Breast epithelium (tissue), 4 donors: ENCODE measurements around the gene CLECL1. TPM values are rescaled to one million over a fixed set of nuclear protein-coding genes. Genes with fewer than 3 reads are reported as not detected.

ENCODE experiments used
- DNase-seq, 2 donors: peaks; one replicate each; pipeline ENCODE4 v3.0.0-alpha.2; 2019; ENCODE audit warnings: low spot score in 2 of 2
- H3K27ac ChIP-seq, 2 donors: fragments of 200-600 bp; sonication (generic) in 1 of 2; one replicate each; pipeline ENCODE4 v1.5.1; 2016 to 2019; ENCODE audit warnings: mild to moderate bottlenecking in 1 of 2
- H3K27me3 ChIP-seq, 2 donors: fragments of 200-600 bp; sonication (generic) in 1 of 2; one replicate each; pipeline versions ENCODE4 v1.5.1 to v1.6.0; 2017 to 2019; ENCODE audit warnings: control low read depth in 1 of 2, mild to moderate bottlenecking in 1 of 2
- H3K36me3 ChIP-seq: fragments of 200-600 bp; one replicate; pipeline ENCODE4 v1.5.1; 2019
- H3K4me1 ChIP-seq, 2 donors: fragments of 200-600 bp; sonication (generic); one replicate each; pipeline ENCODE4 v1.5.1; 2016 to 2019; ENCODE audit warnings: control low read depth in 1 of 2
- H3K4me3 ChIP-seq, 3 donors: fragments of 200-600 bp; sonication (generic); 1 replicate in 2 of 3; 2 replicates in 1 of 3; pipeline ENCODE4 v1.5.1; 2016 to 2019; ENCODE audit warnings: mild to moderate bottlenecking in 3 of 3, moderate library complexity in 2 of 3
- H3K9me3 ChIP-seq, 2 donors: fragments of 200-600 bp; sonication (generic) in 1 of 2; one replicate each; pipeline ENCODE4 v1.5.1; 2016 to 2019; ENCODE audit warnings: control low read depth in 1 of 2
- CTCF ChIP-seq, 3 donors: fragments of 450-650 bp; IDR thresholded peaks; one replicate each; pipeline ENCODE4 v1.5.1; 2016 to 2017; ENCODE audit warnings: antibody characterized with exemption in 3 of 3, mild to moderate bottlenecking in 3 of 3, moderate library complexity in 3 of 3
- POLR2A ChIP-seq: fragments of 450-650 bp; IDR thresholded peaks from one replicate; pipeline ENCODE4 v1.6.1; 2016; ENCODE audit warnings: antibody characterized with exemption, mild to moderate bottlenecking, moderate library complexity
- POLR2AphosphoS5 ChIP-seq, 3 donors: sonication (generic); formaldehyde crosslinking; IDR thresholded peaks; one replicate each; pipeline ENCODE4 v1.6.1; 2017; ENCODE audit warnings: antibody characterized with exemption in 3 of 3
- intact Hi-C: fragments of 100-400 bp; cut with DNase I; formaldehyde crosslinking; loops from one replicate; pipeline ENCODE4 v1.15.1; 2023; ENCODE audit warnings: low total_unique reads
- total RNA-seq, 3 donors: library from RNA; depleted of rRNA; stranded (reverse); fragments of >200 nt; gene quantifications; one replicate each; pipeline ENCODE4 v1.1.0, GENCODE V29; 2016

Gene CLECL1
- total RNA-seq, 3 donors from 2014 or later = 0.80 to 1.0 TPM; not detected in 1

GRCh38 chr12:9736936-9737705, 4.2 kb upstream of the CLECL1 start:
- TF ChIP-seq POLR2AphosphoS5 (IDR thresholded peaks at IDR 0.05) (no peak), CTCF (IDR thresholded peaks at IDR 0.05) (no peak), POLR2A (no peak)
- intact Hi-C loops = no loop called here
- Histone ChIP-seq H3K4me3 (no peak overlapping the region), H3K27ac (peak overlapping the region in 1 of 2 donors; percentile 19), H3K27me3 (no peaks in the 10 kb centered on the region), H3K4me1 (no peaks in the 10 kb centered on the region), H3K36me3 (no peaks in the 10 kb centered on the region), H3K9me3 (no peaks in the 10 kb centered on the region)
- no peak for DNase-seq

DNA sequence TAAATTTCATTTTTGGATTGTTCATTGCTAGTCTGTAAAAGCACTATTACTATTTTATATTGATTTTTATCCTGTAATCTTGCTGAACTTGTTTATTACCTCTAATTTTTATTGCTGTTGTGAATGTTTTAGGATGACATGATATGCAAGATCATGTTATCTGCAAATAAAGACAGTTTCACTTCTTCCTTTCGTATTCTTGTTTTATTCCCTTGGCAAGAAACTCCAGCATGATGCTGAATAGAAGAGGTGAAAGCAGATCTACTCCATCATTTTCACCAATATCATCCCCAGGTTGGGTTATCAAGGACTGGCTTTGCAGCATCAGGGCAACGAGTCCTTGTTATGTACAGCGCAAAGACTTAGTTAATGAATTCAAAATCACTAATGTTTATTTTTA, 2.7 kb upstream of the CLECL1 start:
- Histone ChIP-seq H3K4me3 (no peak overlapping the region), H3K4me1 (no peaks in the 10 kb centered on the region), H3K27ac (no peak overlapping the region), H3K27me3 (no peaks in the 10 kb centered on the region), H3K9me3 (no peaks in the 10 kb centered on the region), H3K36me3 (no peaks in the 10 kb centered on the region)
- TF ChIP-seq POLR2AphosphoS5 (IDR thresholded peaks at IDR 0.05) (no peak), CTCF (IDR thresholded peaks at IDR 0.05) (no peak), POLR2A (no peak)
- no peak for DNase-seq
- intact Hi-C loops = no loop called here

GRCh38 chr12:9731797-9732196, 1.1 kb downstream of the CLECL1 start:
- H3K4me1 ChIP-seq = no peaks in the 10 kb centered on the region
- intact Hi-C loops = no loop called here
- no peak overlapping the region for H3K27ac ChIP-seq
- TF ChIP-seq POLR2AphosphoS5 (IDR thresholded peaks at IDR 0.05) = no peak
- TF ChIP-seq CTCF (IDR thresholded peaks at IDR 0.05) = no peak
- TF ChIP-seq POLR2A = no peak
- no peaks in the 10 kb centered on the region for H3K27me3 ChIP-seq
- no peaks in the 10 kb centered on the region for H3K36me3 ChIP-seq
- no peaks in the 10 kb centered on the region for H3K9me3 ChIP-seq
- no peak overlapping the region for H3K4me3 ChIP-seq
- no peak for DNase-seq

DNA sequence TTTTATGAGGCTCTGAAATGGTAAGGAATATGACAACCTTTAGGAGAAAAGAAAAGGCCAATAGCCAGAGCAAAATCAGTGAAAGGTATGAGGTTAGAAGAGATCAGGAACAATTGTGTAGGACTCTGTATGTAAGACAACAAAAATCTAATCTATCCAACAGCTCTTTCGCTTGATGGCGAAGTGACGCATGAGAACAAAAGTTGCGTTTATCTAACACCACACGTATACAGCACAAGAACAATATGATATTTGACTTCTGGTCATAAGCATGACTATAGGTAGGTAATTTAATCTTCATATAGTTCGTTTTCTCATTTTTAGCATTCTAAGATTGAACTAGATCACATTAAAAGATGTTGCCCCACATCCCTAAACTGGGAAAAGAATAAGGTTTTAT, 1.5 kb downstream of the CLECL1 start:
- Histone ChIP-seq H3K4me1 (no peaks in the 10 kb centered on the region), H3K9me3 (no peaks in the 10 kb centered on the region), H3K27me3 (no peaks in the 10 kb centered on the region), H3K36me3 (no peaks in the 10 kb centered on the region), H3K27ac (no peak overlapping the region), H3K4me3 (no peak overlapping the region)
- intact Hi-C loops = no loop called here
- no peak for DNase-seq
- TF ChIP-seq POLR2AphosphoS5 (IDR thresholded peaks at IDR 0.05) (no peak), CTCF (IDR thresholded peaks at IDR 0.05) (no peak), POLR2A (no peak)

GRCh38 chr12:9730591-9730990, 2.3 kb downstream of the CLECL1 start:
- H3K4me1 ChIP-seq = no peaks in the 10 kb centered on the region
- no peaks in the 10 kb centered on the region for H3K9me3 ChIP-seq
- intact Hi-C loops = no loop called here
- no peak overlapping the region for H3K27ac ChIP-seq
- no peaks in the 10 kb centered on the region for H3K27me3 ChIP-seq
- no peak for DNase-seq
- H3K36me3 ChIP-seq = no peaks in the 10 kb centered on the region
- no peak overlapping the region for H3K4me3 ChIP-seq
- TF ChIP-seq CTCF (IDR thresholded peaks at IDR 0.05) (no peak), POLR2A (no peak), POLR2AphosphoS5 (IDR thresholded peaks at IDR 0.05) (no peak)
